SU-DHL-6 (cell line): ENCODE measurements around the gene RABGAP1.

ENCODE experiments used
- CTCF ChIP-seq: fragments of 200-600 bp; sonication (generic); IDR thresholded peaks from one replicate; pipeline ENCODE4 v1.5.1; 2017; ENCODE audit warnings: antibody characterized with exemption, mild to moderate bottlenecking, low read length, moderate library complexity; ENCODE audit not compliant: insufficient read depth, poor library complexity, severe bottlenecking
- EZH2phosphoT487 ChIP-seq: fragments of 200-600 bp; sonication (generic), shearing (Covaris generic); conservative IDR thresholded peaks from 2 replicates; pipeline ENCODE4 v1.6.1; 2018; ENCODE audit warnings: mild to moderate bottlenecking, antibody characterized with exemption, low read length, moderate library complexity, mixed read lengths

DNA sequence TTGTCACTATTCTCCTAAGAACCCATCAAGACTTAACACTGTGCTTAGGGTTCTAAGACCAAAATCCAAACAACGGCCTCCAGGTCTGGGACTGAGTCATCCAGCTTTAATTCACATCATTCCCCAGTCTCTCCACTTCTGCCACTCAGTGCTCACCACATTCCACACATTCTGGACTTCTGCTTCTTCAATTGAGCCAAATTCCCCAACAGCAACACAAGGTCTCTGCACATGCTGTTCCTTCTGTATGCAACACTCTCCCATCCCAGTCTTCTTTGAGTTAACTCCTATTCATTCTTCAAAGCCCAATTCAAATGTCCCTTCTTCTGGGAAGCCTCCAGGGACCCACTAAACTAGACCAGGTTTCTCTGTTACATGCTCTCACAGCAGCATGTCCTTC is 190.4 kb downstream of the RABGAP1 start:
- no peak for TF ChIP-seq CTCF
- TF ChIP-seq EZH2phosphoT487: no peak
